Neural progenitor cell (in vitro differentiated cells): ENCODE data around the gene DPH5.

Experiments
- EZH2 ChIP-seq: fragments of 200-600 bp; sonication (generic); IDR thresholded peaks from 2 replicates; pipeline ENCODE4 v1.6.1; 2017; ENCODE audit warnings: antibody characterized with exemption, mild to moderate bottlenecking, moderate library complexity
- EZH2phosphoT487 ChIP-seq: fragments of 200-600 bp; sonication (generic); IDR thresholded peaks from 2 replicates; pipeline ENCODE4 v1.6.1; 2017; ENCODE audit warnings: antibody characterized with exemption
- TF ChIP-seq, protein P1 (sequence below): fragments of 200-600 bp; sonication (generic); IDR thresholded peaks from 2 replicates; pipeline ENCODE4 v1.5.1; 2017; ENCODE audit warnings: antibody characterized with exemption, mild to moderate bottlenecking

DNA sequence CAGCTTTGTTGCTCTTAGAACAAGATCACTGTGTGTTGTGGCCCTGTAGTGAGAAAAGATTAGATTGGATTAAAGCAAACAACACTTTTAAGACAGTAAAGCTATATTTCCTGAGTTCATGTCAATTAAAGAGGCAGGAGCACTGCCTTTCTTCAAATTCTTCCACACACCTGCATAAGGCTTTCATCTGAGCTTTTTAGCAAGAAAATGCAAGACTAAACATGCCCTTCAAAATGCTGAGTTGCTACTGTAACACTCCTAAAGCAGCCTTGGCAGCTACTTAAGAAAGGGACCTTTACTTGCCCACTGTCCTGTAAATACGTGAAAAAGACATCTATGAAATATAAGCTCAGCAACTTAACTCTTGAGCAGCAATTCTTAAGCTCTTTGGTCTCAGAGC lies 11.8 kb downstream of the DPH5 start:
- TF ChIP-seq, protein P1, sequence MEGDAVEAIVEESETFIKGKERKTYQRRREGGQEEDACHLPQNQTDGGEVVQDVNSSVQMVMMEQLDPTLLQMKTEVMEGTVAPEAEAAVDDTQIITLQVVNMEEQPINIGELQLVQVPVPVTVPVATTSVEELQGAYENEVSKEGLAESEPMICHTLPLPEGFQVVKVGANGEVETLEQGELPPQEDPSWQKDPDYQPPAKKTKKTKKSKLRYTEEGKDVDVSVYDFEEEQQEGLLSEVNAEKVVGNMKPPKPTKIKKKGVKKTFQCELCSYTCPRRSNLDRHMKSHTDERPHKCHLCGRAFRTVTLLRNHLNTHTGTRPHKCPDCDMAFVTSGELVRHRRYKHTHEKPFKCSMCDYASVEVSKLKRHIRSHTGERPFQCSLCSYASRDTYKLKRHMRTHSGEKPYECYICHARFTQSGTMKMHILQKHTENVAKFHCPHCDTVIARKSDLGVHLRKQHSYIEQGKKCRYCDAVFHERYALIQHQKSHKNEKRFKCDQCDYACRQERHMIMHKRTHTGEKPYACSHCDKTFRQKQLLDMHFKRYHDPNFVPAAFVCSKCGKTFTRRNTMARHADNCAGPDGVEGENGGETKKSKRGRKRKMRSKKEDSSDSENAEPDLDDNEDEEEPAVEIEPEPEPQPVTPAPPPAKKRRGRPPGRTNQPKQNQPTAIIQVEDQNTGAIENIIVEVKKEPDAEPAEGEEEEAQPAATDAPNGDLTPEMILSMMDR = no peak
- TF ChIP-seq EZH2 (no peak), EZH2phosphoT487 (no peak)
